A673 (cell line): ENCODE measurements around the gene MKKS. TPM values are rescaled to one million over a fixed set of nuclear protein-coding genes. Genes with fewer than 3 reads are reported as not detected.

Experiments
- BruUV-seq: library from RNA; stranded (reverse); fragments of 400-500 nt; replicated peaks from 2 replicates; lab custom pipeline; 2021; lab: Mats Ljungman, UMichigan
- CTCF ChIA-PET: fragments of 300-600 bp; sonication (Branson Sonifier 250); formaldehyde crosslinking; loops from one replicate; lab custom pipeline; 2022; ENCODE audit warnings: antibody characterized with exemption; lab: Charles Lee
- POLR2A ChIA-PET: fragments of 300-600 bp; sonication (Branson Sonifier 250); formaldehyde crosslinking; loops from one replicate; lab custom pipeline; 2022; ENCODE audit warnings: antibody characterized with exemption; ENCODE audit not compliant: low non-redundant PET; lab: Charles Lee
- DNase-seq: peaks from one replicate; pipeline ENCODE4 v3.0.0-alpha.2; 2015; ENCODE audit warnings: low spot score
- H3K27ac ChIP-seq: fragments of 200-600 bp; sonication (generic); 2 replicates; pipeline ENCODE4 v1.5.1; 2016; ENCODE audit warnings: mixed run types, low read depth, mild to moderate bottlenecking, mixed read lengths, antibody characterized with exemption, low read length; ENCODE audit not compliant: poor library complexity, severe bottlenecking
- H3K27me3 ChIP-seq: fragments of 200-600 bp; sonication (generic); replicated peaks from 2 replicates; pipeline ENCODE4 v1.6.1; 2017; ENCODE audit warnings: mixed run types, low read depth, mild to moderate bottlenecking, mixed read lengths, antibody characterized with exemption, low read length; ENCODE audit not compliant: insufficient read depth, poor library complexity
- H3K36me3 ChIP-seq: fragments of 200-600 bp; sonication (generic); 2 replicates; pipeline ENCODE4 v1.6.1; 2016; ENCODE audit warnings: mixed run types, mild to moderate bottlenecking, mixed read lengths, antibody characterized with exemption, low read length; ENCODE audit not compliant: insufficient read depth, poor library complexity, severe bottlenecking
- H3K4me1 ChIP-seq: fragments of 200-600 bp; sonication (generic); 2 replicates; pipeline ENCODE4 v1.6.1; 2017; ENCODE audit warnings: mixed run types, mild to moderate bottlenecking, mixed read lengths, antibody characterized with exemption, low read length; ENCODE audit not compliant: insufficient read depth, poor library complexity, severe bottlenecking
- H3K4me3 ChIP-seq: fragments of 200-600 bp; sonication (generic); 2 replicates; pipeline ENCODE4 v1.5.1; 2016; ENCODE audit warnings: low read depth, mixed run types, mild to moderate bottlenecking, mixed read lengths, low read length; ENCODE audit not compliant: poor library complexity, severe bottlenecking
- H3K9me3 ChIP-seq: fragments of 200-600 bp; sonication (generic); 2 replicates; pipeline ENCODE4 v1.6.1; 2016; ENCODE audit warnings: mixed run types, low read depth, mild to moderate bottlenecking, mixed read lengths, antibody characterized with exemption, low read length; ENCODE audit not compliant: poor library complexity, severe bottlenecking
- EZH2 ChIP-seq: fragments of 200-600 bp; sonication (generic); IDR thresholded peaks from 2 replicates; pipeline ENCODE4 v1.6.1; 2017; ENCODE audit warnings: borderline replicate concordance, low read depth, mild to moderate bottlenecking, mixed read lengths, antibody characterized with exemption, low read length; ENCODE audit not compliant: poor library complexity, severe bottlenecking
- intact Hi-C: fragments of 100-400 bp; cut with micrococcal nuclease; formaldehyde crosslinking; loops from one replicate; pipeline ENCODE4 v1.10.0; 2022; ENCODE audit not compliant: unreplicated experiment
- total RNA-seq: library from RNA; stranded (reverse); gene quantifications from 2 replicates; pipeline ENCODE4 v1.2.3, GENCODE V29; 2021
- TF ChIP-seq, protein P1 (sequence below): fragments of 300-800, 200-600 bp; sonication (generic); conservative IDR thresholded peaks from 2 replicates; pipeline ENCODE4 v1.5.1; 2017; ENCODE audit warnings: low read depth, mild to moderate bottlenecking, antibody characterized with exemption, low read length, moderate library complexity, mixed read lengths

The MKKS gene
- total RNA-seq, 1 experiment from 2014 or later = 31.9 TPM

GRCh38 chr20:10379761-10380160 is 54.3 kb downstream of the MKKS start:
- Histone ChIP-seq H3K36me3 (no peaks in the 10 kb centered on the region), H3K27me3 (no peaks in the 10 kb centered on the region), H3K9me3 (no peaks in the 10 kb centered on the region), H3K4me1 (no peaks in the 10 kb centered on the region), H3K27ac (no peak overlapping the region), H3K4me3 (no peak overlapping the region)
- ChIA-PET POLR2A (interaction anchor here (0.6 kb wide), 1 partner anchor 26 kb away, joined by 5 read pairs; no protein-coding TSS in a partner anchor), CTCF (no interaction called here)
- no peak for DNase-seq
- intact Hi-C loops = no loop called here
- no TSS peak for BruUV-seq
- TF ChIP-seq EZH2 = no peak
- TF ChIP-seq, protein P1, sequence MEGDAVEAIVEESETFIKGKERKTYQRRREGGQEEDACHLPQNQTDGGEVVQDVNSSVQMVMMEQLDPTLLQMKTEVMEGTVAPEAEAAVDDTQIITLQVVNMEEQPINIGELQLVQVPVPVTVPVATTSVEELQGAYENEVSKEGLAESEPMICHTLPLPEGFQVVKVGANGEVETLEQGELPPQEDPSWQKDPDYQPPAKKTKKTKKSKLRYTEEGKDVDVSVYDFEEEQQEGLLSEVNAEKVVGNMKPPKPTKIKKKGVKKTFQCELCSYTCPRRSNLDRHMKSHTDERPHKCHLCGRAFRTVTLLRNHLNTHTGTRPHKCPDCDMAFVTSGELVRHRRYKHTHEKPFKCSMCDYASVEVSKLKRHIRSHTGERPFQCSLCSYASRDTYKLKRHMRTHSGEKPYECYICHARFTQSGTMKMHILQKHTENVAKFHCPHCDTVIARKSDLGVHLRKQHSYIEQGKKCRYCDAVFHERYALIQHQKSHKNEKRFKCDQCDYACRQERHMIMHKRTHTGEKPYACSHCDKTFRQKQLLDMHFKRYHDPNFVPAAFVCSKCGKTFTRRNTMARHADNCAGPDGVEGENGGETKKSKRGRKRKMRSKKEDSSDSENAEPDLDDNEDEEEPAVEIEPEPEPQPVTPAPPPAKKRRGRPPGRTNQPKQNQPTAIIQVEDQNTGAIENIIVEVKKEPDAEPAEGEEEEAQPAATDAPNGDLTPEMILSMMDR = no peak

DNA sequence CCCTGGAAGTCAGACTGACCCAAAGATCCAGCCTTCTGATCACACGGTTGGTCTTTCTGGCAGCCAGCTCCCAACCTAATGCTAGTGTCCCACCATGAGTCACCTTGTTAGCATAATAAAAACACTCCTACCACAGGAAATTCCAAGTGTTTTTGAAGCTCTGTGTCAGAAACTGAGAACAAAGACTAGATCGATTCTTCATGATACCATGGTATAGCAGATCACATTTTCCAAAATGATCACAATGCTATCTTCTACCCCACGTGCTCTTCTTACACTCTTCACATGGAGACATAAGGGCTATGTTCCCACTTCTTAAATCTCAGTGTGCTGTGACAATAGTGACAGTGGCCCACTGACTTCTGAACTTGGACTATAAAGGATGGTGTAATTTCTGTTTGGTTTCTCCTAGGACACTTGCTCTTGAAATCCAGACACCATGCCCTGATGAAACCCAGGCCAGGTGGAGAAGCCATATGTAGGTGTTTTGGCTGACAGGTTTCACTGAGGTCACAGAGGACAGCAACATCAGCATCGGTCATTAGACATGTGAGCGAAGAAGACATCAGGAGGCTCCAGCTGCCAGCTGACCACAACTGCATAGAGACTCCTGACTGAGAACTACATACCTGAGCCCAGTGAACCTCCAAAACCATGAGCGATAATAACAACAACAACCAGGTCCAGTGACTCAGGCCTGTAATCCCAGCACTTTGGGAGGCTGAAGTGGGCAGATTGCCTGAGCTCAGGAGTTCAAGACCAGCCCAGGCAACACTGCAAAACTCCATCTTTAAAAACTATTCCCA is 57.5 kb downstream of the MKKS start:
- Histone ChIP-seq H3K4me1 (no peaks in the 10 kb centered on the region), H3K9me3 (no peaks in the 10 kb centered on the region), H3K36me3 (no peaks in the 10 kb centered on the region), H3K27ac (no peak overlapping the region), H3K4me3 (no peak overlapping the region), H3K27me3 (no peaks in the 10 kb centered on the region)
- POLR2A ChIA-PET = interaction anchor here (0.6 kb wide), 1 partner anchor 179 kb away, joined by 3 read pairs; no protein-coding TSS in a partner anchor
- CTCF ChIA-PET = no interaction called here
- no TSS peak for BruUV-seq
- TF ChIP-seq, protein P1 = no peak
- no peak for TF ChIP-seq EZH2
- DNase-seq = peak; percentile 55
- intact Hi-C loops = no loop called here

- TF ChIP-seq, protein P1 = no peak
- TF ChIP-seq EZH2 = no peak
- CTCF ChIA-PET = no interaction called here
- intact Hi-C loops = no loop called here
- POLR2A ChIA-PET = no interaction called here
- H3K27me3 ChIP-seq = no peaks in the 10 kb centered on the region
- DNase-seq = no peak
- no peak overlapping the region for H3K4me3 ChIP-seq
- peaks cover 1% of the 10 kb centered on the region for H3K4me1 ChIP-seq
- BruUV-seq = no TSS peak
- no peaks in the 10 kb centered on the region for H3K9me3 ChIP-seq
- no peak overlapping the region for H3K27ac ChIP-seq
- no peaks in the 10 kb centered on the region for H3K36me3 ChIP-seq
Observed at GRCh38 chr20:10375191-10375590, 58.8 kb downstream of the MKKS start.
